ENCODE measurements around the gene SBNO2.
"Not testable (repeated sequence)": the region's sequence is repeated elsewhere in the genome, so short reads cannot be mapped to it uniquely, and the experiment has no call there.

Gene SBNO2

DNA sequence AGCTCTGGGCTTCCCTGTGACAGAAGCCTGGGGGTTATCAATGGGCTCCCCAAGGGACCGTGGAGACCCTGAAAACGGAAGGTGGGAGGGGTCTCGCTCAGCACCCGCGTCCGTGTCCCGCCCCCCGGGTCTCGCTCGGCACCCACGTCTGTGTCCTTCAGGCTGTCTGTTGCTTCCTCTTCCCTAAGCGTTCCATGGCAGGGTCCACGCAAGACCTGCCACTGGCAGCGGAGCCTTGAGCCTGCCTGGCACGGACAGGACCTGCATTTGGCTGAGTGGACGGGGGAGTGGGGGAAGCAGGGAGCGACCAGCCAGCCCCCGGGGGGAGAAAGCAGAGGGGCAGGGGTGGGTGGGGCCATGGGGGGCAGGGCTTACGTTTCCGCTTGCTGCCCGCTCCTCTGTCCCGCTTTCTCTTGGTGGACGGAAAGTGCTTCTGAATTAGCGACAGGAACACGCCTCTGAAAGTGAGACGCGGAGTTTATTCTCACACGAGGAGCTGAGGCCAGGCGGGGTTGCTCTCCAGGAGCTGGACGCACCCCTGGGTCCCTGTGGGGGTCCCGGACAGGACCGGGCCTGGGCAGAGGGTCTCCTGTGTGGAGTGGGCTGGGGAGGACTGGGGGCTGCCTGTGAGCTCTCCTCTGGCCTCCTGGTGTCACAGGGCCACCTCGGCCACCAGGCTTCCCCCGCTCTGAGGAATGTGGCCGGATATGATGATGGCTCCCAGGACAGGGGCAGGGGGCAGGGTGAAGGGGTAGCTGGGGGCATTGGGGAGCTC lies 58.2 kb downstream of the SBNO2 start:
- no peak for DNase-seq

DNA sequence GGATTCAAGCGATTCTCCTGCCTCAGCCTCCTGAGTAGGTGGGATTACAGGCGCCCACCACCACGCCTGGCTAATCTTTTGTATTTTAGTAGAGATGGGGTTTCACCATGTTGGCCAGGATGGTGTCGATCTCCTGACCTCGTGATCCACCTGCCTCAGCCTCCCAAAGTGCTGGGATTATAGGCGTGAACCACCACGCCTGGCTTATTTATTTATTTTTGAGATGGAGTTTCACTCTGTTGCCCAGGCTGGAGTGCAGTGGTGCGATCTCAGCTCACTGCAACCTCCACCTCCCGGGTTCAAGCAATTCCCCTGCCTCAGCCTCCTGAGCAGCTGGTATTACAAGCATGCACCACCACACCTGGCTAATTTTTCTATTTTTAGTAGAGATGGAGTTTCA lies 59.3 kb downstream of the SBNO2 start:
- DNase-seq: not testable (repeated sequence)

DNA sequence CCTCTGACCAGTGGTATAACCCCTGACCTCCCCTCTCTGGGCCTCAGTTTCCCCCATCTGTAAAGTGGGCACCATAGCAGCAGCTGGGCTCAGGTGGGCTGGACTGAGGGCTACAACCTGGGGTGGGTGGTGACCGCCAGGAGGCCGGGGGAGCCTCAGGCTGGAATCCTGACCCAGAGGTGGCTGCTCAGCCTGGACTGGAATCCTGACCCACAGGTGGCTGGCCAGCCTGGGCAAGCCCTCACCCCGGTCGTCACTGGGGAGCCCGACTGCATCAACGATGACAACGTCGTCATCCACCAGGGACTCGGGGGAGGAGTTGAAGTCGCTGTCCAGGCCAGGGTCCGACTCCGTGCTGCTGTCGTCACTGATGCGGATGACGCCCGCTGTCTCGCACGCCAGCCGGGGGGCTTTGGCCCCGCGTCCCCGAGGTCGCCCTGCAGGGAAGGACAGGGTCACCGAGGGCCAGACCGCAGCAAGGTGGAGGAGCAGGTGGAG lies 60.0 kb downstream of the SBNO2 start:
- DNase-seq: no peak

DNA sequence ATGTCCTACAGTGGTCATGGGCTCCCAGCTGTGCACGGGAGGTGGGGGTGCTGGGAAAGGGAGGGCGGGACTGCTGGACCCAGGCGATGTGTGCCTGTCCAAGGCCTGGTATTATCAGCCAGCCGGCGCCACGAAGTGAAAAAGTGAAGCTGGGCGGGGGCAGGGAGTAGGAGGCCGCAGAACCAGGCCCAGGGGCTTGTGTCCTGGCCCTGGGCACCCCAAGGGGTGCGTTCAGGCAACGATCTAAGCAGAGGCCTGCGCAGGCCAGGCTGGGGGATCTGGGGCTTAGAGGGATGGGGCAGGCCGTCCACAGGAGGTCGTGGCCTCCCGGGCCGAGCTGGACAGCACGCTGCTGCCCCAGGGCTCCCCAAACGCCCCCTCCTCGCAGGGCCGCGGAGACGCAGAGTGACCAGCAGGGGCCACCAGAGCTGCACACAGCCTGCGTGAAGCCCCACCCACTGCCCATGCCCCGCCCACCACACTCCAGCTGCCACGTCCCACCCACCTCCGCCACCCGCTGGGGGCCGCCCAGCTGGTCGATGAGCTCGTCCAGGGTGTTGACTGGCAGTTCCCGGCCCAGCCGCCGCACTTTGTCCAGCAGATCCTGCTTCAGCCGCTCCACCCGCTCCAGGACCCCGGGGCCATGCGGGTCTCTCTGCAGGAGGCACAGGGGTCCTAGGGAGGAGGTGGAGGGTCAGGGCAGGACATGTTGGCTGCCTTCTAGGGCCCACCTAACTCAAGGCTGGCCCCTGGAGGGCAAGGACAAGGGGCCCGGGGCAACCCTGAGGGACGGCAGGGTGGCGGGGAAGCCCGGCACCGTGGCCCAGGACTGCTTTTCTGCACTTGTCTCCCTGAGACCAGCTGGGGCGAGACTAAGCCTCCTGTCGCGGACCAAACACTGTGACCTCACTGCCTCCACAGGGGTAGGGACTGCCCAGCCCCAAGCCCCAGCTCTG lies 60.8 kb downstream of the SBNO2 start:
- peak; percentile 37 to 81 for DNase-seq

DNA sequence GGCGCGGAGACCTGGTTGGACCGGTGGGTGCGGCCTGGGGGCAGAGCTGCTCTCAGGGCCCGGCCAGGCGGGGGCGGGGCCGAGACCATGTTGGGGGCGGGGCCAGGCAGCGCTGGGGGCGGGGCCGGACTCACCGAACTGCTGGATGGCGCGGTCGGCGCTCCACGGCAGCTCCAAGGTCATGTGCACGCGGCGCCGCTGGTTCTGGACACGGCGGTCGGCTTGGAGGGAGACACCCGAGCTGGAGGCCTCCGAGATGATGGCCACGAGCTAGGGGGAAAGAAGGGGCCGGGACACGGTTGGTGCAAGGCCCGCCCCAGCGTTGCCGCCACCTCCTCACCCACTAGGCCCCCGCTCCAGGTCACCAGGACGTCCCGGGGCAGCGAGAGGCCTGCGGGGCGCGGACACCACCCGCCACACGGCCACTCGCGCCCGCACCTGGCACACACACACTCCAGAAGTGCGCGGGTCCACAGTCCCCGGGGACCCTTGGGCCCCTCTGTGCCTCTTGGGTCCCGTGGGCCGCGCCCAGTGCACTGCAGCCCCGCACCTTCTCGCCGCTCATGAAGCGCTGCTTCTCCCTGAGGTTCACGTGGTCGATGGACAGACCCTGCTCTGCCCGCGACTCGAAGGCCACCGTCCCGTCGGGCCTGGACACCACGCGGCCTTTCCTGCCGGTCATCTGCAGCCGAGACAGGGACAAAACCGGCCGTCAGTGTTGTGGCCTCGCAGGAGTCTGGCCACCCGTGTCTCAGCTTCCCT lies 61.6 kb downstream of the SBNO2 start:
- DNase-seq: no peak

DNA sequence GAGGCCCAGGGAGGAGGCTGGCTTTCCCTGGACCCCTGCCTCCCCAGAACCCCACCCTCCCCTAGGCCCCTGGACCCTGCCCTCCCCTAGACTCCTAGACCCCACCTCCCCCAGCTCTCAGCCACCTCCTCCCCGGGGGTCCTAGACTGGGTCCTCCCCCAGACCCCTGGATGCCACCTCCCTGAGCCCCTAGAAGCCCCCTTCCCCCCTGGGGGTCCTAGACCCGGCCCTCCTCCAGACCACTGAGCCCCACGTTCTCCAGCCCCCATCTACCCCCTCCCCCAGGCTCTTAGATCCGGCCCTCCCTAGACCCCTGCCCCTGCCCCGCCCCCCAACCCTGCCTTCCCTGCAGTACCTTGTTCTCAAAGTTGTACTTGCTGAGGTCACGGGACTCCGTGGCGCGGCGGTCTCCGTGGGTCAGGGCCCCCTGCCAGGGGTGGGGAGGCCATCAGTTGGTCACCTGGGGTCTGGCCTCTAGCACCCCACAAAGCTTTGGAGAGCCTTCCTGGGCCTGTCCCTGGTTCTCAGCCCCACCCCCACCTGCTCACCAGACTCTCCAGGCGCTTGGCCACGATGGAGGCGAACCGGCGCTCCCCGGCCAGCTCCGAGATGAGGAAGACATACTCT lies 62.3 kb downstream of the SBNO2 start:
- DNase-seq: no peak

DNA sequence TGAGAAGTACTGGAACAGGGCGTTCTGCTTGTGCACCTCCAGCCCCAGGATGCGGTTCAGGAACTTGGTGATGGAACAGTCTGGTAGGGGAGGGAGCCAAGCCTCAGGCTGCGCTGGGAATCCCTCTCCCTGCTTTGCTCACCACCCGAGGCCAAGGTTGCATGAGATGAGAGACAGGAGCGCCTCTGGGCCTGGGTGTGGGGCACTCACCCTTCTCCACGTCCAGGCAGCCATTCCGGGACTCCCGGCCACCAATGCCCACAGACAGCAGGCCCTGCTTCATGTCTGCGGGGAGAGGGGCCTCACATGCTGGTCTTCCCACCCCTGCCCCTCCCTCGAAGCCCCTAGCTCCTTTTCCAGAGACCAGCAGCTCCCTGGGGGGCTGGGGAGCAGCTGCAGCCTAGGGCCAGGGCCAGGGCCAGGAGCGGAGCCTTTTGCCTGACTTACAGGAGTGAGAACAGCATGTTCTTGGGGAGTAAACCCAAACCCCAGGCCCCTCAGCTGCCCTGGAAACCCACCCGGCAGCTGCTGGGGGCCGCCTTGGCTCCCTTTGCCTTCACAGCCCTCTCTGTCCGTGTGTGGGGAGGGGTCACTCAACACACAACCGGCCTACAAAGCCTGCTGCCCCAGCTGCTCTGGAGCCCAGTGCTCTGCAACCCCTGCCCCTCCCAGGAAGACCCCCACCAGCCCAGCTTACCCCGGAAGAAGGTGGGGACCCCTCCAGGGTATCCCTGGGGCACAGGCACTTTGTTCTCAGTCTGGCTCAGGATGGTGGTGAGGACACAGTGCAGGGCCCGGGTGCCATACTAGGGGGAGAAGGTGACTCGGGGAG lies 63.0 kb downstream of the SBNO2 start:
- no peak for DNase-seq

DNA sequence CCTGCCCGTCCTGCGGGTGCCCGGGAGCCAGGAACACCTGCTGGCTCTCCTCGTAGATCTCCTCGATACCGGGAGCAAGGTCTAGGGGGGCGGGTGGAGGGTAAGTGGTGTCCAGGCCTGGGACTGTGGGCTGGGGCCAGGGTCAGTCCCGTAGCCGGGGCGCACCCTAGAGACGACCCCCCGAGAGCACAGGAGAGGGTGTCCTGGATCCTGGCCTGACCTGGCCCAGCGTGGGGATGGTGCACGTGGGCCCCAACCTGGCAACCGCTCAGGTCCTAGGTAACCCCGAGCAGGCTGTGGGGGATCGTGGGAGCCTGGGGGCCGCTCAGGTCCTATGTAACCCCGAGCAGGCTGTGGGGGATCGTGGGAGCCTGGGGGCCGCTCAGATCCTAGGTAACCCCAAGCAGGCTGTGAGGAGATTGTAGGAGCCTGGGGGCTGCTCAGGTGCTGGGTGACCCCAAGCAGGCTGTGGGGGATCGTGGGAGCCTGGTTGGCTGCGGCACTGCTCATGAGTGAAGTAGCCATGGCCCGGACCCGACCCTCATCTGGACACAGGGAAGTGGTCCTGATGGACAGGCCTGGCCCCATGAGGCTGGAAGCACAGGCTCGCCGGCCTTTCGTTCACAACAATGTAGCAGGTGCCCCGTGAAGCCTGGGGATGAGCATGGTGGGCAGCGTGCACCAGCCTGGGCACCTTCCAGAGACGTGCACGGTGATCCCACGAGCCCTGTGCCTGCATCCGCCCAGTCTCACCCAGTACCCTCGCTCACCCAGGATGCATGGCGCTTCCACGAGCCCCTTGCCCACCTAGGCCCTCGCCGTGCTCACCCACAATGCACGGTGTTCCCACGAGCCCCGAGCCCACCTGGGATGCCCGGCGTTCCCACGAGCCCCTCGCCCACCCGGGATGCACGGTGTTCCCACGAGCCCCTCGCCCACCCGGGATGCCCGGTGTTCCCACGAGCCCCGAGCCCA lies 64.1 kb downstream of the SBNO2 start:
- no peak for DNase-seq

DNA sequence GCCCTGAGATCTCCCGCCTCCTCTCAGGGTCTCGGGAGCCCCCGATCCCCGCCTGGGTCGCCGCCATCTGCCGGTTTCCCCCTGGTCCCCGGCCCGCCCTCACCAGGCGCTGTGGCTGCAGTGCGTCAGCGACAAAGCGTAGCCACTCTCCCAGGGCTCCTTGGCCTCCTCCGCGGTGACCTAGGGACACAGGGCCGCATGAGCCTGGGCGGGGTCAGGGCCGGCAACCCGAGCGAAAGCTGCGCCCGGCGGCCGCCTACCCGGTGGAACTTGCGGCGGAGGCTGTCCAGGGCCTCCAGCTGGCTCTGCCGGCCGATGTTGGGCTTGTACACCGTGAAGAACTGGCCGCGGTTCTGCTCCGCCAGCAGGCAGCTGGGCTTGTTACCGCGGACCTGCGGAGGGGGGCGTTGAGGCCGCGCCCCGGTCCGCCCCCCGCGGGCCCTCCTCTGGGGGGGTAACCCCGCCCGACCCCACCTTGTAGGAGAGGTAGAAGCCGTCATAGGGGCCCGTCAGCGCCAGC lies 65.0 kb downstream of the SBNO2 start:
- no peak for DNase-seq

DNA sequence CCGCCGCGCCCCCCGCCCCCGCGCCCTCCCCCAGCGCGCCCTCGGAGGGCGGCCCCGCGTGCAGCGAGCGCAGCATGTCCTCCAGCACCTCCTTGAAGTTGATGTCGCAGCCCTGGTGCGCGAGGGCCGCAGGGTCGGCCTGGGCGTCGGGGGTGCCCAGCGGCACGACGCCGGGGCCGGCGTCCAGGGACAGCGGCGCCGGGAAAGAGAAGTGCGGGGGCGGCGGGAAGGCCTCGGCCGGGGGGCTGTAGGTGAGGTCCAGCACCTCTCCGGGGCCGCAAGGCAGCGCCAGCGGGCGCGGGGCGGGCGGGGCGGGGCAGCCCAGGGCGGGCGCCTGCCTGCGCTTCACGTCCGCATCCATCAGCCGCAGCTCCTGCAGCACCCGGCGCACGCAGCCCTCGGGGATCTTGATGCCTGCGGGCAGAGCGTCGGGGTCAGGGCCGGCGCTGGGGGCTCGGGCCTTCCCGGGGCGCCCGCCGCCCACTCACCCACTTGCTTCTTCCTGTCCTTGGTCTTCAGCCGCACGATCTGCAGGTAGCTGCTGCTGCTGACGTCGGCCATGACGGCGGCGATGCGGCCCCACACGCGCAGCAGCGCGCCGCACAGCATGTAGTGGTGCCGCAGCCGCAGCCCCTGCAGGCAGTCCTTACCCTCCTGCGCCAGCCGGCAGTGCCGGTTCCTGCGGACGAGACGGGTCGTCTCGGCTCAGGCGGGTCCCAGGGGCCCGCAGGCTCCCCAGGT lies 65.6 kb downstream of the SBNO2 start:
- DNase-seq: no peak

DNA sequence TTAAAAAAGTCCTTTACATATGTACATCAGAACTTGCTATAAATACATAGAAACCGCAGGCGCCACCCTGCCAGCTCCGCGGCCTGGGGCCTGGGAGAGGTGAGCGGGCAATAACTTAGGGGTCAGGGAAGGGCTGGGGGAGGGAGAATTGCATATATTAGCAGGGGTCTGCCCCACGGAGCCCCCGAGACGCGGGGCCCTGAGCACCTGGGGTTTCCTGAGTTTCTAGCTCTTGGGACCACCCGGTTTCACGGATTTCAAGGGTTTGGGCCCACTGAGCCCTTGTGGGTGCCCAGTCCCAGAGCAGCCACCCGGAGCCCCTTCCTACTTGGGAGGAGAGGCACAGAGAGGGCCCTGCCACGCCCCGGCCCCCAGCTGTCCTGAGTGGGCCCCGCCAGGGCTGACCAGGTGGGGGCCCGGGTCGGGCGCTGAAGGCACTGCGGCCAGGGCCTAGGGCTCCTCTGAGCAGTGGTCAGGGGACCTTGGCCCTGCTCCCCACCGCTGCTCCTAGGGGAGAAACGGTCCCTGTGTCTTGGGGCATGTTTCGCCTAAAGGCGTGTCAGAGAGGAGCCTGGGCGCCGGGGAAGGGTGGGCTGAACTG lies 66.3 kb downstream of the SBNO2 start:
- no peak for DNase-seq

DNA sequence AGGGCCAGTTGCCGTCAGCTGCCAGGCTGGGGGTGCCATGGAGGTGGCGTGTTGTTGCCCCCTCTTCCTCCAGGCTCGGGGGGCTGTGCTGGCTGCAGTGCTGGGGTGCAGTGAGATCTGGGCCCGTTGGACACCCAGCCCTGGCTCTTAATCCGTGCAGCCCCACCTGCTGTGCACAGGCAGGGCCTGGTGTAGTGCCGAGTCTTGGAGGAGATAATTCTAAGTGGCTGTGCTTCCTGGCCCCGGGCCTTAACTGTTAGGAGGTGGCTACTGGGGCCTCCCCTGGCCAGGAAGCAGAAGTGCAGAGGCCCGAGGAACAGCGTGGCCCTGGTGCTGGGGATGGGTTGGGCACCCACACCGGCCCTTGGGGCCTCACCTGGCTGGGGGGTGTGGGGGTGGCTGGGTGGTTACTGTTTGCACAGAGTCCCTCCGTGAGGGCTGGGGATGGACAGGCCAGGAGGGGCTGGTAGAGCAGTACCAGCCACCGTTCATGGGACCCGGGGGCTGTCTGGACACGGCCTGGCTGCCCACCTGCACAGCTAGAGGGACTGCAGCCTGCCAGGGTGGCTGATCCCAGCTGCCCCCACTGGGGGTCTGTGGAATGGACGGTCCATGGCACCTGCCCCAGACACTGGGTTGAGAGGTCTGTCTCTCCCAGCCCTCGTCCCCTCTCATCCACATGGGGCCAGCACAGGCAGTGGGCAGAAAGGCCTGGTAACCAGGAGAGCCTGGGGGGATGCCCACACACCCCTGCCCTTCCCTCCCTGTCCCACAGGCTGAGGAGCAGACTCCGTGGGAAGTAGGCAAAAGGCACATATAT lies 67.0 kb downstream of the SBNO2 start:
- no peak for DNase-seq

DNA sequence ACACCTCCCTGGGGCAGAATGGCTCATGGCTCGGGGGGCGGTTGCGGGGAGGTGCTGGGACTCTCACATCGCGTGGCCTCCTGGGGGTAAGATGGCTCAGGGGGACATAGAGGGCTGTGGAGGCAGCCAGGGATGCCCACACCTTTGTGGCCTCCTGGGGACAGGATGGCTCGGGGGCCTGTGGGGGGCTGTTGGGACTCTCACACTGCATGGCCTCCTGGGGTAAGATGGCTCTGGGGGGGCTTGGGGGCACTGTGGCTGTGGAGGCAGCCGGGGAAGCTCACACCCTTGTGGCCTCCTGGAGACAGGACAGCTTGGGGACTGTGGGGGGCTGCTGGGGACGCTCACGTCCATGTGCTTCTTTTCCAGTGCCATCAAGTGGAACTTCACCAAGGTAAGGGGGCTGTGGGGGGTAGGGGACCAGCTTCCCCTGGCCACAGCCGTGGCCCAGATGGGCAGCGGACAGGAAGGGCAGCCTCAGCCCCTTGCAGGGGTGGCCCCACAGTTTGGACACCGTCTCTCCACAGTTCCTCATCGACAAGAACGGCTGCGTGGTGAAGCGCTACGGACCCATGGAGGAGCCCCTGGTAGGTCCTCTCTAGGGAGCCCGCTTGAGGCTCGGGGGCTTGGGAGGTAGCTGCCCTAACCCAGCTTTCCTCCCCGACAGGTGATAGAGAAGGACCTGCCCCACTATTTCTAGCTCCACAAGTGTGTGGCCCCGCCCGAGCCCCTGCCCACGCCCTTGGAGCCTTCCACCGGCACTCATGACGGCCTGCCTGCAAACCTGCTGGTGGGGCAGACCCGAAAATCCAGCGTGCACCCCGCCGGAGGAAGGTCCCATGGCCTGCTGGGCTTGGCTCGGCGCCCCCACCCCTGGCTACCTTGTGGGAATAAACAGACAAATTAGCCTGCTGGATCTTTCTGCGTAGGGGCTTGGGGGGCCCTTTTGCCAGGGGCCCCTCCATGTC lies 67.9 kb downstream of the SBNO2 start:
- no peak for DNase-seq

DNA sequence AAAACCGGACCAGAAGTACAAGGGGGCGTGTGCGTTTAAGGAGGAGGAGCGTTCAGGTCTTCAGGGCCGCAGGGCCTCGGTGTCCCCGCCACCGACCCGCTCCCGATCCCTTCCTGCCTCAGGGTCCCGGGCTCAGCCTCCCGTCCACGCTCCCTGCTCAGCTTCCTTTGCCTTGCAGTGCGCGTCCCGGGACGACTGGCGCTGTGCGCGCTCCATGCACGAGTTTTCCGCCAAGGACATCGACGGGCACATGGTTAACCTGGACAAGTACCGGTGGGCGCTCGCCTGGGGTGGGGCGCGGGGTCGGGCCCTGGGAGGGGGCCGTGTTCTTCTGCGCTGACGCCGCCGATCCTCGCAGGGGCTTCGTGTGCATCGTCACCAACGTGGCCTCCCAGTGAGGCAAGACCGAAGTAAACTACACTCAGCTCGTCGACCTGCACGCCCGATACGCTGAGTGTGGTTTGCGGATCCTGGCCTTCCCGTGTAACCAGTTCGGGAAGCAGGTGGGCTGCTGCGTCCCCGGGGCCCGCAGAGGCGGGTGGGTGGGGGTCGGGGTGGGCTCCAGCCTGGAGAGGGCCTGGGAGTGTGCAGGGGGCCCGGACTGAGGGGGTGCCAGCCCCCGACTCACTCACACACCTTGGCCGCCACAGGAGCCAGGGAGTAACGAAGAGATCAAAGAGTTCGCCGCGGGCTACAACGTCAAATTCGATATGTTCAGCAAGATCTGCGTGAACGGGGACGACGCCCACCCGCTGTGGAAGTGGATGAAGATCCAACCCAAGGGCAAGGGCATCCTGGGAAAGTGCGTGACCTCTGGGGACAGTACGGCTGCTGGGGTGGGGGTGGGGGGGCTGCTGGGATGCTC lies 68.8 kb downstream of the SBNO2 start:
- no peak for DNase-seq

DNA sequence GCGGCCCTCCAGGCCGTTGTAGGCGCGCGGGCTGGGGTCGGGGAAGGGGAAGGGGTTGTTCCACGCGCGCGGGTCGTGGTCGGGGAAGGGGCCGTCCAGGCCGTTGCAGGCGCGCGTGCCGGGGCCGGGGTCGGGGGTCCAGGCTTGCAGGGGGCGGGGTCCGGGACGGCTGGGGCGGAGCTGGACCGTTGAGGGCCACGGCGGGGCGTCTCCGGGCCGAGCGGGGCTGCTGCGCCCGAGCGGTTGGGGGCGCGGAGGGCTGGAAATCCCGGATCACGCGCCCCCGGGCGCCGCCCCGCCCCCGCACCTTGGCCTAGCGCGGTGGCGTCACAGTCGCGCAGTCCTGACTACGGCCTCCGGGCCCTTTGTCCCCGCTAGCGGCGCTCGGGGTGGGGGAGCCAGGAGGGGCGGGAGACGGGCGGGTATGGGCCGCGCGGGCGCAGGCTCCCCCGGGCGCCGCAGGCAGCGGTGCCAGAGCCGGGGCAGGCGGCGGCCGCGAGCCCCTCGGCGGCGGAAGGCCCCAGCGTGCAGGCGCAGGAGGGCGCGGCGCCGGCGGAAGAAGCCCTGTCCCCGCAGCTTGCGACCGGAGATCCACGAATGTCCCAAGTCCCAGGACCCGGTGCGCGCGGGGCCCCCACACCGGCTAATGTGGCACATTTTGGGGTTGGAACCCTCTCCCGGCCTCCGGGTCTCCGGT lies 69.6 kb downstream of the SBNO2 start:
- peak in 1 of 2 experiments; percentile 71 for DNase-seq

Data from NCI-H446 (cell line).